ENCODE data around the gene TMEM19.

Gene TMEM19

GRCh38 chr12:71737197-71737596 lies 51.3 kb downstream of the TMEM19 start:
- Histone ChIP-seq H3K4me1 (ENCODE audit: control insufficient read depth, insufficient read depth, low read length, unreplicated experiment) (no peaks in the 10 kb centered on the region), H3K27ac (ENCODE audit: low read depth, low read length) (no peak overlapping the region), H2AFZ (ENCODE audit: low read length, unreplicated experiment) (no peak overlapping the region), H3K79me2 (ENCODE audit: control insufficient read depth, insufficient read depth, low read length, unreplicated experiment) (no peaks in the 10 kb centered on the region), H3K27me3 (ENCODE audit: insufficient read depth, low read length) (no peaks in the 10 kb centered on the region), H3K36me3 (ENCODE audit: insufficient read depth, low read length) (no peaks in the 10 kb centered on the region), H3K4me3 (ENCODE audit: low read depth, low read length) (no peak overlapping the region)

GRCh38 chr12:71742998-71743397 lies 57.1 kb downstream of the TMEM19 start:
- Histone ChIP-seq H2AFZ (ENCODE audit: low read length, unreplicated experiment) (no peak overlapping the region), H3K27ac (ENCODE audit: low read depth, low read length) (no peak overlapping the region), H3K79me2 (ENCODE audit: control insufficient read depth, insufficient read depth, low read length, unreplicated experiment) (no peaks in the 10 kb centered on the region), H3K36me3 (ENCODE audit: insufficient read depth, low read length) (no peaks in the 10 kb centered on the region), H3K4me3 (ENCODE audit: low read depth, low read length) (no peak overlapping the region), H3K4me1 (ENCODE audit: control insufficient read depth, insufficient read depth, low read length, unreplicated experiment) (no peaks in the 10 kb centered on the region), H3K27me3 (ENCODE audit: insufficient read depth, low read length) (peaks cover 1% of the 10 kb centered on the region; the same call in 1 of the 2 replicates)

DNA sequence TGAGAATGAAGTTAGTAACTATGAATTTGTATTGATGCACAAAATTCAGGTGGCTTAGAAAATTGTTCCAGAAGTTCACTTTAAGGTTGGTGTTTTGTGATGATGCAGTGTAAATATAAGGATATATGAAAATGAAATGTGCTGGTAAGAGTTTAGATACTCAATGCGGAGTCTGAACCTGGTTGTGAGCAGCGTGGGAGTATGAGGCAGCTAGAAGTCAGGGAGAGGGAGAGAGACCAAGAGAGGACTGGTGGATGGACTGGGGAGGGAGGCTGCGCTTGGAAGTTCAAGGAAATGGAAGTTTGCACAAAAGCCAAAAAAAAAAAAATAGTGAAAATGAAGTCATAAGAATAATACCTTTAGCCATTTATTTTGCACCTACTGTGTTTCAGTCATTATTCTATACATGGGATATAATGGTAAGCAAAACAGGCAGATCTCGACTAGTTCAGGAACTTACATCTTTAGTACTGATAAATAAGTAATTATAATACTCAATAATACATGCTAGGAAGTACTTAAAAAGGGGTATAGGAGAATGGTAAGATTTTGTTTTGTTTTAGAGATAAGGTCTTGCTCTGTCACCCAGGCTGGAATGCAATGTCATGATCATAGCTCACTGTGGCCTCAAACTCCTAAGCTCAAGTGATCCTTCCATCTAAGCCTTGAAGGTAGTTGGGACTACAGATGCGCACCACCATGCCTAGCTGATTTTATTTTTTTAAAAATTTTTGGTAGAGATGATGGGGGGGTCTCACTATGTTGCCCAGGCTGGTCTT lies 58.8 kb downstream of the TMEM19 start:
- H3K36me3 ChIP-seq (ENCODE audit: insufficient read depth, low read length) = no peaks in the 10 kb centered on the region
- no peaks in the 10 kb centered on the region for H3K79me2 ChIP-seq (ENCODE audit: control insufficient read depth, insufficient read depth, low read length, unreplicated experiment)
- peaks cover 18% of the 10 kb centered on the region for H3K27me3 ChIP-seq (ENCODE audit: insufficient read depth, low read length)
- no peaks in the 10 kb centered on the region for H3K4me1 ChIP-seq (ENCODE audit: control insufficient read depth, insufficient read depth, low read length, unreplicated experiment)
- no peak overlapping the region for H2AFZ ChIP-seq (ENCODE audit: low read length, unreplicated experiment)
- no peak overlapping the region for H3K4me3 ChIP-seq (ENCODE audit: low read depth, low read length)
- no peak overlapping the region for H3K27ac ChIP-seq (ENCODE audit: low read depth, low read length)

DNA sequence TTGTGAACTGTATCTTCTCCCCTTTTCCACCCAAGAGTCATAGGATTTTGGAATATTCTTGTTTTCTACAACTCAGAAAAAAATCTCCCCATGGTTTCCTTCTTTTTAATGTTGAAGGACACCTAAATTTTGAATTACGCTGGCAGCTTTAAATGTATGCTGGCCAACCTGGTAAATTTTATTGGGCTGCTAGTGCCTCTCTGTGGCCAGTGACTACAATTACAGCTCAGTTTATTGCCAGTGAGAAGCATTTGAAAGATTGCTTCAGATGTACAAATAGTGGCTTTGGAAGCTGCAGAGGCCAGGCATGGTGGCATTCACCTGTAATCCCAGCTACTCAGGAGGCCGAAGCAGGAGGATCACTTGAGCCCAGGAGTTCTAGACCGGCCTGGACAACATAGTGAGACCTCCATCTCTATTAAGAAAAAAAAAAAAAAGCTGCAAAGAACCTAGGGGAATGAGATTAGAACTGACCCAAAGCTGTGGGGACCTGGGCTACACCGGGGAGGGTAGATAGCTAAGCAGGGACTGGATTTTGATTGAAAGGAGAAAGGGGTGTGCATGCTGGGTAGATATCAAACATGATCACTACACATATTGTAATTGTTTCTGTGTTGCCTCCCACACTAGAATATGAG lies 61.2 kb downstream of the TMEM19 start:
- Histone ChIP-seq H3K27ac (ENCODE audit: low read depth, low read length) (no peak overlapping the region), H3K4me1 (ENCODE audit: control insufficient read depth, insufficient read depth, low read length, unreplicated experiment) (no peaks in the 10 kb centered on the region), H3K36me3 (ENCODE audit: insufficient read depth, low read length) (no peaks in the 10 kb centered on the region), H3K27me3 (ENCODE audit: insufficient read depth, low read length) (peaks cover 39% of the 10 kb centered on the region), H3K4me3 (ENCODE audit: low read depth, low read length) (no peak overlapping the region), H3K79me2 (ENCODE audit: control insufficient read depth, insufficient read depth, low read length, unreplicated experiment) (no peaks in the 10 kb centered on the region), H2AFZ (ENCODE audit: low read length, unreplicated experiment) (peak overlapping the region; percentile 95)

DNA sequence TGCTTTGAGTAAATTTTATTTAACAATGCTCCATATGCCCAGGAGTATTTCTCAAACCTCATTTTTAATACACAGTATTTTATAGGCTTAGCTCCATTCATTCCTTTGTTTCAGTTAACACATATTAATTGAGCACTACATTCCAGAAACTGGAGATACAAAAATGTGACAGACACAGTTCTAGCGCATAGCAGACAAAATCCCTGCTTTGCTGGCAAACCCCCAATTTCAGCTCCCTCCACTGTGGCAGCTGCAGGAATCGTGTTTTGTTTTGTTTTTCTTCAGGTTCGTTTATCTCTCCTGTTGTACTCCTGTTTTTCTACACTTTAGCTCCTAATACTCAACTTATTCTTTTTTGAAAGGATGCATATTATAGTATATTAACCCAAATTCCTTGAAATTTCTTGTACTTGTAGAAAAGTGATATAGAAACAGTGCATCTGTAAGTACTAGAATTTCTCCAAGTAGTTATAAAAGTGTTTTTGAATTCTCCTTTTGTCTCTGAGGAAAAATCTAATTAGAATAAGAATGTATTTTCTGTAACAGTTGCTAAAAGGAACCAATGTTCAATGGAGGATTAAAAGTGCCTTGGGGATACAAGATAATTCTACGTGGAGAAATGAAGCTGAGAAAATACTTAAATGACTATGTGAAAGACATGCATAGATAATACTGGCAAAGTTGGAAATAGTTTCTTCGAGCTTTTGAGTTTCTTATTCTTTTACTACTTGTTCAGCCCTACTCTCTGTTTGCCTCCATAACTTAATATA lies 62.4 kb downstream of the TMEM19 start:
- Histone ChIP-seq H3K27ac (ENCODE audit: low read depth, low read length) (no peak overlapping the region), H3K4me1 (ENCODE audit: control insufficient read depth, insufficient read depth, low read length, unreplicated experiment) (no peaks in the 10 kb centered on the region), H3K27me3 (ENCODE audit: insufficient read depth, low read length) (peaks cover 39% of the 10 kb centered on the region), H3K36me3 (ENCODE audit: insufficient read depth, low read length) (no peaks in the 10 kb centered on the region), H3K79me2 (ENCODE audit: control insufficient read depth, insufficient read depth, low read length, unreplicated experiment) (no peaks in the 10 kb centered on the region), H2AFZ (ENCODE audit: low read length, unreplicated experiment) (no peak overlapping the region), H3K4me3 (ENCODE audit: low read depth, low read length) (no peak overlapping the region)

DNA sequence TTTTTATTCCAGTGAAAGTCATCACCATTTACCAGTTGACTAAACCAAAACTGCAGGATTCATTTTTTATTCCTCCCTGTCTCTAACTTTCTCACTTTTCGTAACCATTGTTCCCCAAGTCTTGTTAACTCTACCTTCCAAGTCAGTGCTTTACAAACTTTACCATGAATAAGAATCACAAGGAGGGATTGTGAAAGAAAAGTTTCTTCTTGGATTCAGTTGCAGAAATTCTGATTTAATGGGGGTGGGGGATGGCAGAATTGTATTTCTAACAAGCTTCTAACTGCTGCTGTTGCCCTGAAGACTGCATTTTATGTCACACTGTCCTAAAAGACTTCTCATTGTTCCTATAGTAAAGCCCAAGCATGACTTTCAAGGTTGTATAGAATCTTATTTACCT lies 63.8 kb downstream of the TMEM19 start:
- H2AFZ ChIP-seq (ENCODE audit: low read length, unreplicated experiment) = no peak overlapping the region

GRCh38 chr12:71752891-71753290 lies 67.0 kb downstream of the TMEM19 start:
- Histone ChIP-seq H3K4me3 (ENCODE audit: low read depth, low read length) (no peak overlapping the region), H3K27ac (ENCODE audit: low read depth, low read length) (no peak overlapping the region), H3K27me3 (ENCODE audit: insufficient read depth, low read length) (peaks cover 39% of the 10 kb centered on the region), H3K79me2 (ENCODE audit: control insufficient read depth, insufficient read depth, low read length, unreplicated experiment) (peaks cover 31% of the 10 kb centered on the region), H3K4me1 (ENCODE audit: control insufficient read depth, insufficient read depth, low read length, unreplicated experiment) (peaks cover 8% of the 10 kb centered on the region), H3K36me3 (ENCODE audit: insufficient read depth, low read length) (peaks cover 11% of the 10 kb centered on the region), H2AFZ (ENCODE audit: low read length, unreplicated experiment) (no peak overlapping the region)

More for the DNA sequence above, 63.8 kb downstream of the TMEM19 start:
- H3K27ac ChIP-seq (ENCODE audit: low read depth, low read length) = no peak overlapping the region
- peaks cover 39% of the 10 kb centered on the region for H3K27me3 ChIP-seq (ENCODE audit: insufficient read depth, low read length)
- H3K4me1 ChIP-seq (ENCODE audit: control insufficient read depth, insufficient read depth, low read length, unreplicated experiment) = no peaks in the 10 kb centered on the region
- H3K36me3 ChIP-seq (ENCODE audit: insufficient read depth, low read length) = no peaks in the 10 kb centered on the region
- H3K79me2 ChIP-seq (ENCODE audit: control insufficient read depth, insufficient read depth, low read length, unreplicated experiment) = no peaks in the 10 kb centered on the region
- no peak overlapping the region for H3K4me3 ChIP-seq (ENCODE audit: low read depth, low read length)

All from ACC112 (cell line).